Esophagus muscularis mucosa (tissue), 4 donors: ENCODE data around the gene DSCAM. TPM values are rescaled to one million over a fixed set of nuclear protein-coding genes. Genes with fewer than 3 reads are reported as not detected.

Experiments
- DNase-seq: peaks from one replicate; pipeline ENCODE4 v3.0.0-alpha.2; 2017; ENCODE audit errors: extremely low spot score
- H3K27ac ChIP-seq, 4 donors: fragments of 200-600 bp; sonication (generic); replicated peaks in 1 of 4; 1 replicate in 3 of 4; 2 replicates in 1 of 4; pipeline ENCODE4 v1.5.1; 2016 to 2019; ENCODE audit warnings: mild to moderate bottlenecking in 1 of 4
- H3K27me3 ChIP-seq, 4 donors: fragments of 200-600 bp; sonication (generic); one replicate each; pipeline versions ENCODE4 v1.5.1 to v1.6.0; 2016 to 2019
- H3K36me3 ChIP-seq, 4 donors: fragments of 200-600 bp; sonication (generic); one replicate each; pipeline ENCODE4 v1.5.1; 2016 to 2019
- H3K4me1 ChIP-seq, 4 donors: fragments of 200-600 bp; sonication (generic); one replicate each; pipeline ENCODE4 v1.5.1; 2016 to 2019
- H3K4me3 ChIP-seq, 4 donors: fragments of 200-600 bp; sonication (generic); 1 replicate in 2 of 4; 2 replicates in 2 of 4; pipeline ENCODE4 v1.5.1; 2016 to 2019; ENCODE audit warnings: mild to moderate bottlenecking in 4 of 4, moderate library complexity in 1 of 4
- H3K9me3 ChIP-seq, 4 donors: fragments of 200-600 bp; sonication (generic); 1 replicate in 3 of 4; 2 replicates in 1 of 4; pipeline ENCODE4 v1.5.1; 2016 to 2019
- CTCF ChIP-seq, 3 experiments: fragments of 200-600 bp in 2 of 3; fragments of 450-650 bp in 1 of 3; sonication (generic) in 2 of 3; IDR thresholded peaks; one replicate each; pipeline ENCODE4 v1.5.1; 2017 to 2019; ENCODE audit warnings: antibody characterized with exemption in 3 of 3, mild to moderate bottlenecking in 2 of 3, moderate library complexity in 1 of 3
- EP300 ChIP-seq: sonication (generic); formaldehyde crosslinking; IDR thresholded peaks from one replicate; pipeline ENCODE4 v1.6.1; 2017; ENCODE audit warnings: antibody characterized with exemption
- POLR2A ChIP-seq: fragments of 450-650 bp; IDR thresholded peaks from one replicate; pipeline ENCODE4 v1.6.1; 2017; ENCODE audit warnings: antibody characterized with exemption, moderate library complexity, mild to moderate bottlenecking, low read depth
- POLR2AphosphoS5 ChIP-seq, 2 donors: sonication (generic); formaldehyde crosslinking; IDR thresholded peaks; one replicate each; pipeline ENCODE4 v1.6.1; 2017; ENCODE audit warnings: antibody characterized with exemption in 2 of 2
- WGBS: methylation state at CpG from one replicate; pipeline ENCODE4 v1.1.5; 2018; 5-methylcytosine and 5-hydroxymethylcytosine counted together
- intact Hi-C: fragments of 100-400 bp; cut with DNase I; formaldehyde crosslinking; loops from one replicate; pipeline ENCODE4 v1.15.1; 2023
- total RNA-seq, 4 donors: library from RNA; depleted of rRNA; stranded (reverse); fragments of >200 nt; gene quantifications; one replicate each; pipeline versions ENCODE4 v1.1.0 to v1.2.1, GENCODE V29; 2016

DSCAM gene
- total RNA-seq, 4 donors from 2014 or later = 0.06 to 0.42 (median 0.17) TPM; not detected in 1

GRCh38 chr21:40719615-40720014, 127.3 kb downstream of the DSCAM start:
- DNase-seq = no peak
- Histone ChIP-seq H3K27ac (no peak overlapping the region), H3K36me3 (no peaks in the 10 kb centered on the region), H3K9me3 (peaks cover 0 to 13% (median 8%) of the 10 kb centered on the region in 4 donors), H3K27me3 (peaks cover 0 to 4% (median 0%) of the 10 kb centered on the region in 4 donors), H3K4me3 (no peak overlapping the region), H3K4me1 (no peaks in the 10 kb centered on the region)
- intact Hi-C loops = no loop called here
- 92% methylated on average over 1 of the region's 1 CpG for whole genome bisulfite sequencing
- TF ChIP-seq POLR2AphosphoS5 (IDR thresholded peaks at IDR 0.05) = no peak
- TF ChIP-seq CTCF (IDR thresholded peaks at IDR 0.05) = no peak
- TF ChIP-seq EP300 = no peak
- TF ChIP-seq POLR2A = no peak

GRCh38 chr21:40717028-40717427, 129.9 kb downstream of the DSCAM start:
- intact Hi-C loops = no loop called here
- WGBS = 52% methylated on average over 3 of the region's 3 CpGs
- Histone ChIP-seq H3K27me3 (peaks cover 0 to 4% (median 0%) of the 10 kb centered on the region in 4 donors), H3K4me1 (no peaks in the 10 kb centered on the region), H3K9me3 (peaks cover 0 to 13% (median 8%) of the 10 kb centered on the region in 4 donors), H3K4me3 (no peak overlapping the region), H3K36me3 (no peaks in the 10 kb centered on the region), H3K27ac (no peak overlapping the region)
- DNase-seq = no peak
- no peak for TF ChIP-seq EP300
- TF ChIP-seq POLR2A = no peak
- TF ChIP-seq POLR2AphosphoS5 (IDR thresholded peaks at IDR 0.05) = no peak
- TF ChIP-seq CTCF (IDR thresholded peaks at IDR 0.05) = no peak

- Histone ChIP-seq H3K4me3 (no peak overlapping the region), H3K27ac (no peak overlapping the region), H3K36me3 (no peaks in the 10 kb centered on the region), H3K9me3 (no peaks in the 10 kb centered on the region), H3K27me3 (peaks cover 0 to 4% (median 0%) of the 10 kb centered on the region in 4 donors), H3K4me1 (no peaks in the 10 kb centered on the region)
- DNase-seq = no peak
- TF ChIP-seq CTCF (IDR thresholded peaks at IDR 0.05) (no peak), POLR2AphosphoS5 (IDR thresholded peaks at IDR 0.05) (no peak), EP300 (no peak), POLR2A (no peak)
- WGBS = 88% methylated on average over 4 of the region's 4 CpGs
- intact Hi-C loops = no loop called here
Observed at GRCh38 chr21:40714536-40714935, 132.4 kb downstream of the DSCAM start.

GRCh38 chr21:40707656-40708244, 139.2 kb downstream of the DSCAM start:
- Histone ChIP-seq H3K4me1 (no peaks in the 10 kb centered on the region), H3K36me3 (no peaks in the 10 kb centered on the region), H3K27ac (no peak overlapping the region), H3K4me3 (no peak overlapping the region), H3K27me3 (no peaks in the 10 kb centered on the region), H3K9me3 (no peaks in the 10 kb centered on the region)
- no peak for TF ChIP-seq CTCF (IDR thresholded peaks at IDR 0.05)
- TF ChIP-seq EP300 = no peak
- TF ChIP-seq POLR2A = no peak
- TF ChIP-seq POLR2AphosphoS5 (IDR thresholded peaks at IDR 0.05) = no peak
- DNase-seq = no peak
- intact Hi-C loops = no loop called here
